DND-41 (cell line): ENCODE results near the gene PPIP5K2.

Experiments used
- EZH2 ChIP-seq: IDR thresholded peaks from 3 replicates; pipeline ENCODE4 v1.6.1; 2012; ENCODE audit warnings: borderline replicate concordance, low read depth, mild to moderate bottlenecking, moderate library complexity, low read length, inconsistent platforms; ENCODE audit not compliant: severe bottlenecking
- TF ChIP-seq, protein P1 (sequence below): IDR thresholded peaks from 2 replicates; pipeline ENCODE4 v1.5.1; 2012; ENCODE audit warnings: borderline replicate concordance, low read length, moderate library complexity, mild to moderate bottlenecking; ENCODE audit not compliant: poor library complexity, severe bottlenecking; ENCODE audit errors: extremely low read depth

GRCh38 chr5:103243665-103244064 lies 123.6 kb downstream of the PPIP5K2 start:
- TF ChIP-seq, protein P1, sequence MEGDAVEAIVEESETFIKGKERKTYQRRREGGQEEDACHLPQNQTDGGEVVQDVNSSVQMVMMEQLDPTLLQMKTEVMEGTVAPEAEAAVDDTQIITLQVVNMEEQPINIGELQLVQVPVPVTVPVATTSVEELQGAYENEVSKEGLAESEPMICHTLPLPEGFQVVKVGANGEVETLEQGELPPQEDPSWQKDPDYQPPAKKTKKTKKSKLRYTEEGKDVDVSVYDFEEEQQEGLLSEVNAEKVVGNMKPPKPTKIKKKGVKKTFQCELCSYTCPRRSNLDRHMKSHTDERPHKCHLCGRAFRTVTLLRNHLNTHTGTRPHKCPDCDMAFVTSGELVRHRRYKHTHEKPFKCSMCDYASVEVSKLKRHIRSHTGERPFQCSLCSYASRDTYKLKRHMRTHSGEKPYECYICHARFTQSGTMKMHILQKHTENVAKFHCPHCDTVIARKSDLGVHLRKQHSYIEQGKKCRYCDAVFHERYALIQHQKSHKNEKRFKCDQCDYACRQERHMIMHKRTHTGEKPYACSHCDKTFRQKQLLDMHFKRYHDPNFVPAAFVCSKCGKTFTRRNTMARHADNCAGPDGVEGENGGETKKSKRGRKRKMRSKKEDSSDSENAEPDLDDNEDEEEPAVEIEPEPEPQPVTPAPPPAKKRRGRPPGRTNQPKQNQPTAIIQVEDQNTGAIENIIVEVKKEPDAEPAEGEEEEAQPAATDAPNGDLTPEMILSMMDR, result no peak
- TF ChIP-seq EZH2, result no peak
